ENCODE data around the gene NEU4. TPM values are rescaled to one million over a fixed set of nuclear protein-coding genes. Genes with fewer than 3 reads are reported as not detected.
"Not testable (repeated sequence)": the region's sequence is repeated elsewhere in the genome, so short reads cannot be mapped to it uniquely, and the experiment has no call there.

The NEU4 gene
- under 1 TPM in 1 of 4 donors, not detected in 3; 0.15 TPM for total RNA-seq

- no peak within 1 kb of the TSS for H3K4me3 ChIP-seq (ENCODE audit: low read depth, poor library complexity, severe bottlenecking)
- intact Hi-C loops (cut with DNase I; ENCODE audit: low total_unique reads) = no loop called here
- DNase-seq (ENCODE audit: low spot score in 2 of 2) = peak in 1 of 2 donors; percentile 82
- no peak for TF ChIP-seq CTCF (IDR thresholded peaks at IDR 0.05)
- no peak for TF ChIP-seq POLR2A (IDR thresholded peaks at IDR 0.05)
- 88 to 89% methylated on average over 31 of the region's 31 CpGs for WGBS, 2 donors
Observed at GRCh38 chr2:241808721-241809382, at the start of gene NEU4. NEU4 (plus strand) TSS chr2:241809193; CDS start chr2:241814485, 5,292 bp downstream.

GRCh38 chr2:241759893-241760292, 49.1 kb upstream of the NEU4 start:
- DNase-seq (ENCODE audit: low spot score in 2 of 2) = peak in 1 of 2 donors; percentile 20
- 93 to 95% methylated on average over 14 to 16 of the region's 16 CpGs for WGBS, 2 donors
- H3K4me3 ChIP-seq (ENCODE audit: low read depth, poor library complexity, severe bottlenecking); intact Hi-C loops (cut with DNase I; ENCODE audit: low total_unique reads): not testable (repeated sequence)

GRCh38 chr2:241760301-241760771, 48.7 kb upstream of the NEU4 start:
- TF ChIP-seq CTCF (IDR thresholded peaks at IDR 0.05) (no peak), POLR2A (IDR thresholded peaks at IDR 0.05) (no peak)
- 94 to 95% methylated on average over 17 of the region's 17 CpGs for WGBS, 2 donors
- peak in 1 of 2 donors; percentile 59 for DNase-seq (ENCODE audit: low spot score in 2 of 2)
- no peak overlapping the region for H3K4me3 ChIP-seq (ENCODE audit: low read depth, poor library complexity, severe bottlenecking)
- intact Hi-C loops (cut with DNase I; ENCODE audit: low total_unique reads) = no loop called here

- TF ChIP-seq CTCF (IDR thresholded peaks at IDR 0.05) (no peak), POLR2A (IDR thresholded peaks at IDR 0.05) (no peak)
- no peak overlapping the region for H3K4me3 ChIP-seq (ENCODE audit: low read depth, poor library complexity, severe bottlenecking)
- DNase-seq (ENCODE audit: low spot score in 2 of 2) = peak in 1 of 2 donors; percentile 66
- WGBS, 2 donors = 66 to 72% methylated on average over 18 of the region's 18 CpGs
- intact Hi-C loops (cut with DNase I; ENCODE audit: low total_unique reads) = no loop called here
Observed at GRCh38 chr2:241762321-241762932, 46.6 kb upstream of the NEU4 start.

- intact Hi-C loops (cut with DNase I; ENCODE audit: low total_unique reads) = no loop called here
- no peak overlapping the region for H3K4me3 ChIP-seq (ENCODE audit: low read depth, poor library complexity, severe bottlenecking)
- WGBS, 2 donors = 55 to 65% methylated on average over 13 of the region's 13 CpGs
- TF ChIP-seq CTCF (IDR thresholded peaks at IDR 0.05) (no peak), POLR2A (IDR thresholded peaks at IDR 0.05) (no peak)
- peak in 1 of 2 donors; percentile 66 for DNase-seq (ENCODE audit: low spot score in 2 of 2)
Observed at GRCh38 chr2:241762933-241763369, 46.0 kb upstream of the NEU4 start.

GRCh38 chr2:241763551-241764274, 45.3 kb upstream of the NEU4 start:
- 80 to 85% methylated on average over 18 to 20 of the region's 20 CpGs for WGBS, 2 donors
- peak in 1 of 2 donors; percentile 63 for DNase-seq (ENCODE audit: low spot score in 2 of 2)
- TF ChIP-seq POLR2A (IDR thresholded peaks at IDR 0.05) = no peak
- no peak for TF ChIP-seq CTCF (IDR thresholded peaks at IDR 0.05)
- intact Hi-C loops (cut with DNase I; ENCODE audit: low total_unique reads) = no loop called here
- H3K4me3 ChIP-seq (ENCODE audit: low read depth, poor library complexity, severe bottlenecking) = no peak overlapping the region
